HEK293T (cell line): ENCODE measurements around the gene ANTXR2.

Experiments used
- ARNT ChIP-seq: fragments of 450-650 bp; IDR thresholded peaks from 2 replicates; pipeline ENCODE4 v1.6.1; 2017; ENCODE audit warnings: mild to moderate bottlenecking
- BHLHE40 ChIP-seq: fragments of 450-650 bp; IDR thresholded peaks from 2 replicates; pipeline ENCODE4 v1.6.1; 2016; ENCODE audit warnings: mild to moderate bottlenecking, moderate library complexity, borderline replicate concordance
- CTBP1 ChIP-seq: fragments of 450-650 bp; IDR thresholded peaks from 2 replicates; pipeline ENCODE4 v1.6.1; 2016; ENCODE audit warnings: borderline replicate concordance
- ELF4 ChIP-seq: fragments of 450-650 bp; IDR thresholded peaks from 2 replicates; pipeline ENCODE4 v1.6.1; 2017; ENCODE audit warnings: antibody characterized with exemption
- FOXA1 ChIP-seq: fragments of 450-650 bp; IDR thresholded peaks from 2 replicates; pipeline ENCODE4 v1.6.1; 2016; ENCODE audit warnings: mild to moderate bottlenecking
- FOXK2 ChIP-seq: fragments of 450-650 bp; IDR thresholded peaks from 2 replicates; pipeline ENCODE4 v1.6.1; 2016; ENCODE audit warnings: mild to moderate bottlenecking
- FOXM1 ChIP-seq: fragments of 450-650 bp; IDR thresholded peaks from 2 replicates; pipeline ENCODE4 v1.6.1; 2017; ENCODE audit warnings: mild to moderate bottlenecking, borderline replicate concordance
- HDGF ChIP-seq: fragments of 450-650 bp; IDR thresholded peaks from 2 replicates; pipeline ENCODE4 v1.6.1; 2017; ENCODE audit warnings: antibody characterized with exemption, borderline replicate concordance
- L3MBTL2 ChIP-seq: fragments of 450-650 bp; conservative IDR thresholded peaks from 2 replicates; pipeline ENCODE4 v1.6.1; 2016; ENCODE audit warnings: mild to moderate bottlenecking
- NFRKB ChIP-seq: fragments of 450-650 bp; IDR thresholded peaks from 2 replicates; pipeline ENCODE4 v1.6.1; 2016; ENCODE audit warnings: mild to moderate bottlenecking, moderate library complexity
- PKNOX1 ChIP-seq: fragments of 450-650 bp; IDR thresholded peaks from 2 replicates; pipeline ENCODE4 v1.6.1; 2016
- SP1 ChIP-seq: fragments of 450-650 bp; IDR thresholded peaks from 2 replicates; pipeline ENCODE4 v1.6.1; 2017
- SUZ12 ChIP-seq: fragments of 450-650 bp; IDR thresholded peaks from 2 replicates; pipeline ENCODE4 v1.6.1; 2016; ENCODE audit warnings: mild to moderate bottlenecking
- TARDBP ChIP-seq: fragments of 450-650 bp; IDR thresholded peaks from 2 replicates; pipeline ENCODE4 v1.6.1; 2016

- no peak for TF ChIP-seq SUZ12
- no peak for TF ChIP-seq FOXM1
- TF ChIP-seq BHLHE40, result no peak
- no peak for TF ChIP-seq TARDBP
- no peak for TF ChIP-seq SP1
- no peak for TF ChIP-seq NFRKB
- no peak for TF ChIP-seq L3MBTL2
- TF ChIP-seq PKNOX1, result no peak
- no peak for TF ChIP-seq CTBP1
- TF ChIP-seq FOXA1, result no peak
- no peak for TF ChIP-seq ARNT
- TF ChIP-seq FOXK2, result no peak
- TF ChIP-seq HDGF, result no peak
- no peak for TF ChIP-seq ELF4
These were observed 81.4 kb downstream of the ANTXR2 start for GRCh38 chr4:79991601-79992000.
